ACHN (cell line): ENCODE measurements around the gene FMN1.

Source experiments
- DNase-seq: peaks from one replicate; pipeline ENCODE4 v3.0.0-alpha.2; 2015
- in situ Hi-C: cut with HindIII; loops from 2 replicates; pipeline ENCODE4 v1.10.0; 2017; ENCODE audit warnings: low sequenced_read_pairs, low pct_ligation_motif_present, low pct_unique_long_range_greater_than_20kb

Gene FMN1

DNA sequence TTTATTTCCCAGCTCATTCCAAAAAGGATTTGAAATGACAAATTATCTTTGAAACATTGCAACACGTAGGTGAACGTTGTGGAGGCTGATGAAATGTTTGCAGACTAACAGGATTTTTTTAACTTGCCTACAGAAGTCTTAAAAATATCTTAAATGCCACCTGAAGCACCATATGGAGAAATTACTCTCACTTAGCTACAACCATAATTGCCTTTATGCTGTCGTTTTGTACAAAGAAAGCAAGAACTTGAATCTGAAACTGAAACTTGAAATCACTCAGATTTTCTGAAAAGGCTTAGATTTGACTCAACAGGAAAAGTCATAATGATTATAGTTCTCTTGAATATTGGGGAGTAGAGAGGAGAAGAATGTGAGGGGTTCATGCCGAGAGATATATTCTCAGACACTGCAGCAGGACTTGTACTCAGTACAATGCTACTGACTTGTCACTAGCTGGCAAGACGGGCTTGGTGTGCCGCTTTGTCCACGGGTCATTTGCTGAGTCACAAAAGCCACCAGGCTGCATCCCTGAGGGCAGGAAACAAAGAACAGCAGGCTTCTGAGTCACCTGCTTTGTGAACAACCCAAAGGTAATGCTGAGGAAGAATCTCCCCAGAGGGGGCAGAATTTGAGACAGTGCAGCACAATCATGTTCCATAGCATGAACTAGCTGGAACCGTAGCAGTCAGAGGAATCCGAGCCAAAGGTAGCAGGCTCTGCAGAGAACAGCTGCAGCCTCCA, 7.1 kb upstream of the FMN1 start:
- in situ Hi-C loops, result no loop called here
- DNase-seq, result peak; percentile 75

GRCh38 chr15:33200903-33201302, 6.4 kb upstream of the FMN1 start:
- DNase-seq, result peak; percentile 61
- in situ Hi-C loops, result no loop called here

DNA sequence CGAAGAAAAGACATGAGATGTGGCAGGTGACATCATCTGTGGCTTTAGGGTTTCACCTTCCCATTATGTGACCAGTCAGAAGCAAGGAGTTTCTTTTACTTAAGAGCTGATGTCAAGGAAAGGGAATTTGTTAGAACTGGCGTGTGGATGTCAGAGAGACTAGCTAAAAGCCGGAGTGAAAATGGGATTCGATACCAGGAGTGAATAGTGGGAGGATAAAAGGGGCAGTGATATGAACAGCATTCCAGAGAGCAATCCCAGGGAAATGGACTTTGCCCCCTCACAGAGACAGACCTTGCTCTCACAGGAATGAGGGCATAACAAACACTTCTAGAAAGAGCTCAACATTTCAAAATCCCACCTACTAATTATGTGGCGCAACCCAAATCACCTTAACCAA, 5.9 kb upstream of the FMN1 start:
- in situ Hi-C loops, result no loop called here
- DNase-seq, result peak; percentile 20

DNA sequence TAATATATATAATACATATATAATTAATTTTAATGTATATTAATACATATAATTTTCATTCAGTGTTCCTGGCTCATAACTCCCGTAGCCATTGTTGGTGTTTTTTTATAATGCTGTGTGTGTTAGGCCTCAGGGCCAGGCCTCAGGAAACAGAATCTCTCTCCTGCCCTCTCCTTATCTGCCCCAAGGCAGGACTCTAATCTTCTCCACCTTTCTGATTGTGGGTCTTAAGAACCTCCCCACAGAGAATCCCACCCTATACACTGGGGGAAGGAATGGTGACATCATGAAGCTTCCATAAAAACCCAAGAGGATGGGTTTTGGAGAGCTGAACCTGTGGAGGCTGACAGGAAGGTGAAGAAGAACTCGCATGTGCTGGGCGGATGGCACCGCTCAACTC, 4.0 kb upstream of the FMN1 start:
- in situ Hi-C loops, result no loop called here
- DNase-seq, result no peak

- in situ Hi-C loops, result no loop called here
- DNase-seq, result no peak
Measured at GRCh38 chr15:33197636-33198035, 3.1 kb upstream of the FMN1 start.

- in situ Hi-C loops, result no loop called here
- no peak for DNase-seq
Measured at GRCh38 chr15:33194237-33194636, 277 bp downstream of the FMN1 start.

- in situ Hi-C loops, result no loop called here
- no peak for DNase-seq
Measured at GRCh38 chr15:33191591-33191990, 2.9 kb downstream of the FMN1 start.

- no peak for DNase-seq
- in situ Hi-C loops, result no loop called here
Measured at GRCh38 chr15:33190539-33190938, 4.0 kb downstream of the FMN1 start.

- DNase-seq, result no peak
- in situ Hi-C loops, result no loop called here
Measured at GRCh38 chr15:33188641-33189257, 5.8 kb downstream of the FMN1 start.

- in situ Hi-C loops, result no loop called here
- no peak for DNase-seq
Measured at GRCh38 chr15:33188159-33188558, 6.4 kb downstream of the FMN1 start.

DNA sequence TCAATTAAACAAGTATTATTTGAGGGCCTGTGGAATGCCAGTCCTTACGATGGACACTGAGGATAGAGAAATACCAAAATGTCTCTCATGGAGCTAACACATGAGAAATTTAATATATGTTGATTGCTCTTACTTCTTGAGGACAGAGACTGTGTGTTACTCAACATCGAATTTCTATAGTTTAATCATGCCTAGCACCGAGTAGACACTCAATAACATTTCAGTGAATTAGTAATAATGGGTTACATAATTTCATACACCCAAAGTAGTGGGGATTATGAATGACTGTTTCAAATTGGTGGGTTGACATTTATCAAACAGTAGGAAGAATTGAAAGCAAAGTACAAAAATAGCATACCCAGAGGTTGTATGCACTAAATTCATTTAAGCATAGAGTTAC, 11.2 kb downstream of the FMN1 start:
- in situ Hi-C loops, result no loop called here
- no peak for DNase-seq

GRCh38 chr15:33182926-33183325, 11.6 kb downstream of the FMN1 start:
- DNase-seq, result no peak
- in situ Hi-C loops, result no loop called here

- in situ Hi-C loops, result no loop called here
- DNase-seq, result no peak
Measured at GRCh38 chr15:33182278-33182905, 12.1 kb downstream of the FMN1 start.

DNA sequence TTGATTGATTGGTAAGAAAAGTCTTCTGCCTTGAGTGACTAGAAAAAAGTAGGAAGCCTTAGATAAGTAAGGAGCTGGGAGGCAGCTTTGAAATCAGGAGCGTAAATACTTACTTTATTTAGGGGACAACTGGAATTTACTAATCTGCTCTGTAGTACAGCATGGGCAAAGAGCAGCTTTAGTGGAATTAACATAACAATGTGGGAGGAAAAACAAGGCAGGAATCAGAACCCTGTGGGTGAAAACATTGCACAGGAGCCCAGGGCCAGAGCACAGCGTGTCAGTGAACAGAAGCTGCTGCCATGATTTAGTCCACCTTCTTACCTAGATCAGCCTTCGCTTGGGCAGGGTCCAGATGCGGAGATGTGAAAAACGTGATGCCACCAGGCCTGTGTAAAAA, 14.6 kb downstream of the FMN1 start:
- DNase-seq, result no peak
- in situ Hi-C loops, result no loop called here

DNA sequence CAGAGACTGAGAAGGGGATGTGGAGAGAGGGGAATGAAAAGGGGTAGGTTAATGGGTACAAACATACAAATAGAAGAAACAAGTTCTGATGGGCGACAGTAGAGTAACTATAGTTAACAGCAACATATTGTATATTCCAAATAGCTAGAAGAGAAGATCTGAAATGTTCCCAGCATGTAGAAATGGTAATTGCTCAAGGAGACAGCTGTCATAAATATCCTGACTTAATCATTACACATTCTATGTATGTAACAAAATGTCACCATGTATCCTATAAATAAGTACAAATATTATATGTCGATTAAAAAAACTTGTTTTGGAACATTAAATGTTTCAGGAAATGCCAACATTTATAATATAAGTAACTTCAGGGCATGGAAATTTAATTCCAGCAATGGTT, 23.3 kb downstream of the FMN1 start:
- DNase-seq, result no peak
- in situ Hi-C loops, result no loop called here

- DNase-seq, result no peak
- in situ Hi-C loops, result no loop called here
Measured at GRCh38 chr15:33169625-33170024, 24.9 kb downstream of the FMN1 start.

DNA sequence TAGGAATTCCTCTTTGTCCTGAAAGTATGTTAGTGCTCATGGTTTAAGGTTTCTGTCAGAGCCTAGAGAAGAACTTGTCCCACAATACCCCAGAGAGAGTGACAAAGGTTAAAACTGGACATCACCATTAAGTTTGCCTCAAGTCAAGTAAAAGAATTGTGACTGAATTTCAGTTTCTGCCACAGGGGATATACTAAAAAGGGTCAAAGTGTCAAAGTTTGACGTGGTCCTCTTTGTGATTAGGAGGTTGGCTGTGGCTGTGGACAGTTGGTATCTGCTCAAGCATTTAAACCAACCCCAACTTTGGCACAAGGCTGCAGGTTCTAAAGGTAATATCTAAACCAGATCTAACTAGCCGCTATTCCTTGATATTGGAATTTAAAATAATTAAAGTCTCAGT, 26.1 kb downstream of the FMN1 start:
- DNase-seq, result no peak
- in situ Hi-C loops, result no loop called here

GRCh38 chr15:33163816-33164215, 30.7 kb downstream of the FMN1 start:
- no peak for DNase-seq
- in situ Hi-C loops, result no loop called here

- in situ Hi-C loops, result no loop called here
- DNase-seq, result no peak
Measured at GRCh38 chr15:33161209-33161608, 33.3 kb downstream of the FMN1 start.

GRCh38 chr15:33160581-33161165, 33.8 kb downstream of the FMN1 start:
- in situ Hi-C loops, result no loop called here
- DNase-seq, result no peak
